HT-29 (cell line): Measurements from ENCODE around the gene PRKCE. TPM values are rescaled to one million over a fixed set of nuclear protein-coding genes. Genes with fewer than 3 reads are reported as not detected.
"Not testable (repeated sequence)": the region's sequence is repeated elsewhere in the genome, so short reads cannot be mapped to it uniquely, and the experiment has no call there.

Experiments
- DNase-seq: peaks from one replicate; pipeline ENCODE4 v3.0.0-alpha.2; 2015; ENCODE audit warnings: low spot score
- total RNA-seq: library from RNA; depleted of rRNA; stranded (reverse); fragments of >200 nt; shearing (Covaris generic); gene quantifications from 2 replicates; pipeline ENCODE4 v1.2.3, GENCODE V29; 2014

PRKCE gene
- total RNA-seq, 1 experiment from 2014 or later = 17.7 TPM

GRCh38 chr2:45696708-45697107 lies 45.2 kb downstream of the PRKCE start:
- no peak for DNase-seq

GRCh38 chr2:45697190-45697589 lies 45.7 kb downstream of the PRKCE start:
- no peak for DNase-seq

GRCh38 chr2:45698554-45698953 lies 47.1 kb downstream of the PRKCE start:
- no peak for DNase-seq

- no peak for DNase-seq
Observed at GRCh38 chr2:45699032-45699658, 47.7 kb downstream of the PRKCE start.

GRCh38 chr2:45700407-45701013 lies 49.0 kb downstream of the PRKCE start:
- DNase-seq = peak; percentile 27

GRCh38 chr2:45705233-45705632 lies 53.8 kb downstream of the PRKCE start:
- DNase-seq = no peak

- DNase-seq = no peak
Observed at GRCh38 chr2:45706033-45706432, 54.6 kb downstream of the PRKCE start.

GRCh38 chr2:45707006-45707405 lies 55.5 kb downstream of the PRKCE start:
- DNase-seq = no peak

- no peak for DNase-seq
Observed at GRCh38 chr2:45707661-45708060, 56.2 kb downstream of the PRKCE start.

- DNase-seq = no peak
Observed at GRCh38 chr2:45708501-45708900, 57.0 kb downstream of the PRKCE start.

GRCh38 chr2:45709137-45709536 lies 57.7 kb downstream of the PRKCE start:
- no peak for DNase-seq

- DNase-seq = no peak
Observed at GRCh38 chr2:45710468-45710867, 59.0 kb downstream of the PRKCE start.

GRCh38 chr2:45711224-45711623 lies 59.7 kb downstream of the PRKCE start:
- DNase-seq = no peak

GRCh38 chr2:45712570-45712969 lies 61.1 kb downstream of the PRKCE start:
- peak; percentile 56 for DNase-seq

- no peak for DNase-seq
Observed at GRCh38 chr2:45713136-45713535, 61.7 kb downstream of the PRKCE start.

- DNase-seq = no peak
Observed at GRCh38 chr2:45713591-45713990, 62.1 kb downstream of the PRKCE start.

GRCh38 chr2:45714679-45715078 lies 63.2 kb downstream of the PRKCE start:
- no peak for DNase-seq

- DNase-seq = no peak
Observed at GRCh38 chr2:45715601-45716379, 64.3 kb downstream of the PRKCE start.

GRCh38 chr2:45716432-45716831 lies 65.0 kb downstream of the PRKCE start:
- DNase-seq = not testable (repeated sequence)

- DNase-seq = no peak
Observed at GRCh38 chr2:45716915-45717314, 65.4 kb downstream of the PRKCE start.

GRCh38 chr2:45720210-45720609 lies 68.7 kb downstream of the PRKCE start:
- DNase-seq = no peak

- DNase-seq = no peak
Observed at GRCh38 chr2:45721150-45721549, 69.7 kb downstream of the PRKCE start.

GRCh38 chr2:45722477-45722876 lies 71.0 kb downstream of the PRKCE start:
- no peak for DNase-seq
